Trophoblast cell (in vitro differentiated cells and primary cell): ENCODE data around the gene GRK2. TPM values are rescaled to one million over a fixed set of nuclear protein-coding genes. Genes with fewer than 3 reads are reported as not detected.
A peak's percentile ranks its signal among the peaks of the same experiment; 100 is the strongest.

Source experiments
- DNase-seq, 2 donors: peaks; one replicate each; pipeline ENCODE4 v3.0.0-alpha.2; 2016
- H2AFZ ChIP-seq: 2 replicates; pipeline ENCODE4 v1.6.1; 2013; ENCODE audit warnings: low read length, moderate library complexity, mild to moderate bottlenecking; ENCODE audit not compliant: insufficient read depth, poor library complexity
- H2AK5ac ChIP-seq: 2 replicates; pipeline ENCODE4 v1.6.1; 2013; ENCODE audit warnings: mild to moderate bottlenecking, low read length
- H2BK120ac ChIP-seq: 2 replicates; pipeline ENCODE4 v1.6.1; 2013; ENCODE audit warnings: low read length, mild to moderate bottlenecking, moderate library complexity; ENCODE audit not compliant: insufficient read depth, poor library complexity
- H2BK12ac ChIP-seq: 2 replicates; pipeline ENCODE4 v1.6.1; 2013; ENCODE audit warnings: mild to moderate bottlenecking, low read length, moderate library complexity
- H2BK5ac ChIP-seq: 2 replicates; pipeline ENCODE4 v1.6.1; 2013; ENCODE audit warnings: low read length, low read depth, moderate library complexity, mild to moderate bottlenecking; ENCODE audit not compliant: poor library complexity
- H3K14ac ChIP-seq: 2 replicates; pipeline ENCODE4 v1.6.1; 2013; ENCODE audit warnings: mild to moderate bottlenecking, low read length
- H3K18ac ChIP-seq: 2 replicates; pipeline ENCODE4 v1.6.1; 2013; ENCODE audit warnings: mild to moderate bottlenecking, low read length
- H3K23ac ChIP-seq: 2 replicates; pipeline ENCODE4 v1.6.1; 2013; ENCODE audit warnings: low read length
- H3K27ac ChIP-seq: 2 replicates; pipeline ENCODE4 v1.5.1; 2013; ENCODE audit warnings: low read depth, mild to moderate bottlenecking, inconsistent platforms, low read length, moderate library complexity
- H3K27me3 ChIP-seq: 2 replicates; pipeline ENCODE4 v1.6.1; 2013; ENCODE audit warnings: inconsistent platforms, mild to moderate bottlenecking, low read length, moderate library complexity; ENCODE audit not compliant: insufficient read depth
- H3K36me3 ChIP-seq, 2 experiments: 1 replicate in 1 of 2; 2 replicates in 1 of 2; pipeline ENCODE4 v1.6.1; 2013; ENCODE audit warnings: low read length in 2 of 2, mild to moderate bottlenecking in 2 of 2, moderate library complexity in 1 of 2; ENCODE audit not compliant: insufficient read depth in 2 of 2, control insufficient read depth in 1 of 2
- H3K4ac ChIP-seq: 2 replicates; pipeline ENCODE4 v1.6.1; 2013; ENCODE audit warnings: low read depth, mild to moderate bottlenecking, low read length, moderate library complexity
- H3K4me1 ChIP-seq, 2 experiments: 1 replicate in 1 of 2; 2 replicates in 1 of 2; pipeline ENCODE4 v1.6.1; 2013; ENCODE audit warnings: low read length in 2 of 2, mild to moderate bottlenecking in 2 of 2, moderate library complexity in 1 of 2; ENCODE audit not compliant: insufficient read depth in 2 of 2, control insufficient read depth in 1 of 2
- H3K4me2 ChIP-seq: 2 replicates; pipeline ENCODE4 v1.6.1; 2013; ENCODE audit warnings: inconsistent platforms, mild to moderate bottlenecking, low read length, moderate library complexity
- H3K4me3 ChIP-seq: 2 replicates; pipeline ENCODE4 v1.5.1; 2013; ENCODE audit warnings: mild to moderate bottlenecking, low read depth, low read length, inconsistent platforms
- H3K79me1 ChIP-seq: one replicate; pipeline ENCODE4 v1.6.1; 2013; ENCODE audit warnings: low read length
- H3K79me2 ChIP-seq: 2 replicates; pipeline ENCODE4 v1.6.1; 2013; ENCODE audit warnings: low read length, mild to moderate bottlenecking; ENCODE audit not compliant: control insufficient read depth, insufficient read depth, poor library complexity
- H3K9ac ChIP-seq: 2 replicates; pipeline ENCODE4 v1.6.1; 2013; ENCODE audit warnings: mild to moderate bottlenecking, low read length
- H3K9me3 ChIP-seq: 2 replicates; pipeline ENCODE4 v1.6.1; 2013; ENCODE audit warnings: low read depth, mild to moderate bottlenecking, control low read depth, inconsistent platforms, low read length; ENCODE audit not compliant: insufficient read depth
- H4K12ac ChIP-seq: 2 replicates; pipeline ENCODE4 v1.6.1; 2013; ENCODE audit warnings: low read depth, mild to moderate bottlenecking, low read length, moderate library complexity
- H4K8ac ChIP-seq: 2 replicates; pipeline ENCODE4 v1.6.1; 2013; ENCODE audit warnings: low read depth, mild to moderate bottlenecking, low read length, moderate library complexity
- H4K91ac ChIP-seq: one replicate; pipeline ENCODE4 v1.6.1; 2013; ENCODE audit warnings: low read depth, mild to moderate bottlenecking, low read length, moderate library complexity
- WGBS: extraction: QIAGEN DNeasy Blood & Tissue Kit; methylation state at CpG from one replicate; pipeline ENCODE4 v1.1.7; 2013; ENCODE audit warnings: missing lambda C conversion rate; ENCODE audit not compliant: insufficient read length, insufficient coverage; ENCODE audit errors: extremely low coverage; 5-methylcytosine and 5-hydroxymethylcytosine counted together
- polyA plus RNA-seq: library from polyadenylated mRNA; stranded (reverse); fragments of 200-250 nt; gene quantifications from 2 replicates; pipeline ENCODE4 v1.2.3, GENCODE V29; 2013

Gene GRK2
- 22.3 and 22.9 TPM in 2 replicates for polyA plus RNA-seq

DNA sequence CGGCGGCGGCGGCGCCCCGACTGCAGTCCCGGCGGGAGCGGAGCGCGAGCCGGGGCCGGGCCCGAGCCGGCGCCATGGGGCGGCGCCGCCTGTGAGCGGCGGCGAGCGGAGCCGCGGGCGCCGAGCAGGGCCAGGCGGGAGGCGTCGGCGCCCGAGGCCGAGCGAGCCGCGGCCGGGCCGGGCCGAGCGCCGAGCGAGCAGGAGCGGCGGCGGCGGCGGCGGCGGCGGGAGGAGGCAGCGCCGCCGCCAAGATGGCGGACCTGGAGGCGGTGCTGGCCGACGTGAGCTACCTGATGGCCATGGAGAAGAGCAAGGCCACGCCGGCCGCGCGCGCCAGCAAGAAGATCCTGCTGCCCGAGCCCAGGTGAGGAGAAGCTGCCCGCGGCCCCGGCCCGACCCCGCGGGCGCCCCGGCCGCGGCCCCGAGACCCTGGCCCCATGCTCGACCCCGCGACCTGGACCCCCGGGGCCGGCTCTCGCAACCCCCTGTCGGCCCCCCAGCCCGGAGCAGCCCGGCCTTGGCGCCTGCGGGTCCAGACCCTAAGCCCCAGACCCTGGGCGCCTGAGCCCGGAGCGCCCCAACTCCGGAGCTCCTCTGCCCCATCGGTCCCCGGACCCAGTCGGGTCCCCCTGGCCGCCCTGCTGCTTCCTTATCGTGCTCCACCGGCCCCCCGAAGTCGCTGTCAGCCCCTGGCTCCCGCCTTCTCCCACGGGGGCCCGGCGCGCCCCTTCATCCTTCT, at the start of gene GRK2:
Gene GRK2 (plus strand): TSS at position 25 of the 739 bp plus-strand sequence. CDS start 227 bp downstream, at position 252.
- H3K79me1 ChIP-seq, result peaks cover 7% of the 10 kb centered on the region
- no peak within 1 kb of the TSS for H3K23ac ChIP-seq
- peak within 1 kb of the TSS; percentile 84 for H3K4me3 ChIP-seq
- peak within 1 kb of the TSS; percentile 14 for H2BK12ac ChIP-seq
- H3K18ac ChIP-seq, result peak within 1 kb of the TSS; percentile 50
- H3K4me1 ChIP-seq, result peaks cover 29 to 38% of the 10 kb centered on the region in 2 experiments
- H3K27ac ChIP-seq, result no peak within 1 kb of the TSS
- peak within 1 kb of the TSS; percentile 61 for H4K8ac ChIP-seq
- H3K79me2 ChIP-seq, result peaks cover 11% of the 10 kb centered on the region
- peak within 1 kb of the TSS; percentile 73 for H3K14ac ChIP-seq
- H3K4me2 ChIP-seq, result peak within 1 kb of the TSS; percentile 92
- H2AK5ac ChIP-seq, result peak within 1 kb of the TSS; percentile 61
- peak within 1 kb of the TSS; percentile 15 for H2BK5ac ChIP-seq
- peak within 1 kb of the TSS; percentile 75 for H3K9ac ChIP-seq
- no peak within 1 kb of the TSS for H2AFZ ChIP-seq
- peak within 1 kb of the TSS; percentile 82 for H3K4ac ChIP-seq
- H2BK120ac ChIP-seq, result peak within 1 kb of the TSS; percentile 19
- peaks cover 10 to 11% of the 10 kb centered on the region in 2 experiments for H3K36me3 ChIP-seq
- DNase-seq, result peak; percentile 39 to 62
- no peaks in the 10 kb centered on the region for H3K27me3 ChIP-seq
- no CpG with 5 or more reads among the region's 103 CpGs for WGBS
- H4K12ac ChIP-seq, result peak within 1 kb of the TSS; percentile 63
- H3K9me3 ChIP-seq, result no peaks in the 10 kb centered on the region
- H4K91ac ChIP-seq, result peak within 1 kb of the TSS; percentile 82

DNA sequence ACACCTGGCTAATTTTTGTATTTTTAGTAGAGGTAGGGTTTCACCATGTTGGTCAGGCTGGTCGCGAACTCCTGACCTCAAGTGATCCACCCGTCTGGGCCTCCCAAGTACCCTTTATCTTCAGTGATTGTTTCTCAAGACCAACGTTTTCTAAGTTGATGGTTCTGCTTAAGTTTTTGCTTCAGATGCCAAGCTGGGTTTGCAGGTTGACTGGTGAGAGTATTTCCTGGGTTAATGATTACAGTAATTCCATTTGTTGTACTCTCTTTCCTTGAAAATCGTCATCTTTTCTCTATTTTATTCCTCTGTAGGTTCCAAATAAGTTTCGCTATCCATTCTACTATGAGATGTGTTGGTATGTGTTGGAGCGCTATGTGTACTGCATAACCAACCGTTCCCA, 38.5 kb upstream of the GRK2 start:
- Histone ChIP-seq H4K91ac (no peak overlapping the region), H3K27ac (no peak overlapping the region), H2BK12ac (no peak overlapping the region), H3K4ac (no peak overlapping the region), H2AFZ (no peak overlapping the region), H3K36me3 (peaks cover 38 to 41% of the 10 kb centered on the region in 2 experiments), H3K4me1 (no peaks in the 10 kb centered on the region), H3K14ac (no peak overlapping the region), H3K79me1 (no peaks in the 10 kb centered on the region), H2BK5ac (no peak overlapping the region), H3K18ac (no peak overlapping the region), H3K23ac (no peak overlapping the region), H3K9ac (no peak overlapping the region), H3K9me3 (no peaks in the 10 kb centered on the region), H3K79me2 (no peaks in the 10 kb centered on the region), H3K4me3 (no peak overlapping the region), H3K4me2 (no peak overlapping the region), H4K8ac (no peak overlapping the region), H2BK120ac (no peak overlapping the region), H3K27me3 (no peaks in the 10 kb centered on the region), H4K12ac (no peak overlapping the region), H2AK5ac (no peak overlapping the region)
- no peak for DNase-seq
- no CpG with 5 or more reads among the region's 8 CpGs for WGBS

DNA sequence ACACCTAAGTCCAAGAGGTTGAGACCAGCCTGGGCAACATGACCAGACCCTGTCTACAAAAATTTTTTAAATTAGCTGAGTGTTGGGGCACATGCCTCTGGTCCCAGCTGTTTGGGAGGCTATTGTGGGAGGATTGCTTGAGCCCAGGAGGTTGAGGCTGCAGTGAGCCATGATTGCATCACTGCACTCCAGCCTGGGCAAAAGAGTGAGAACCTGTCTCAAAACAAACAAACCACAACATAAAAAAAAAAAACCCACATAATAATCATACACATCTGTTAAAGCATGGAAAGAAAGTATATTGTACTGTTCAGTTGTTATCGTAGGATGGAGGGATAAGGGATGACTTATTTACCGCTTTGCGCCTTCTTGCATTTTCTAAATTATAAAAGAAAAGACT, 35.9 kb upstream of the GRK2 start:
- no peak overlapping the region for H2AK5ac ChIP-seq
- no peak overlapping the region for H4K12ac ChIP-seq
- H4K91ac ChIP-seq, result no peak overlapping the region
- H3K23ac ChIP-seq, result no peak overlapping the region
- peaks cover 33 to 36% of the 10 kb centered on the region in 2 experiments for H3K36me3 ChIP-seq
- H3K4me1 ChIP-seq, result no peaks in the 10 kb centered on the region
- no peak overlapping the region for H3K27ac ChIP-seq
- H2BK120ac ChIP-seq, result no peak overlapping the region
- no peaks in the 10 kb centered on the region for H3K79me2 ChIP-seq
- H3K9ac ChIP-seq, result no peak overlapping the region
- H3K4me2 ChIP-seq, result no peak overlapping the region
- no peak overlapping the region for H3K18ac ChIP-seq
- H2BK5ac ChIP-seq, result no peak overlapping the region
- DNase-seq, result no peak
- no peak overlapping the region for H2AFZ ChIP-seq
- H3K9me3 ChIP-seq, result no peaks in the 10 kb centered on the region
- H3K4ac ChIP-seq, result no peak overlapping the region
- no peaks in the 10 kb centered on the region for H3K79me1 ChIP-seq
- no peak overlapping the region for H2BK12ac ChIP-seq
- no peak overlapping the region for H4K8ac ChIP-seq
- no CpG with 5 or more reads among the region's 3 CpGs for WGBS
- no peak overlapping the region for H3K14ac ChIP-seq
- no peak overlapping the region for H3K4me3 ChIP-seq
- no peaks in the 10 kb centered on the region for H3K27me3 ChIP-seq

DNA sequence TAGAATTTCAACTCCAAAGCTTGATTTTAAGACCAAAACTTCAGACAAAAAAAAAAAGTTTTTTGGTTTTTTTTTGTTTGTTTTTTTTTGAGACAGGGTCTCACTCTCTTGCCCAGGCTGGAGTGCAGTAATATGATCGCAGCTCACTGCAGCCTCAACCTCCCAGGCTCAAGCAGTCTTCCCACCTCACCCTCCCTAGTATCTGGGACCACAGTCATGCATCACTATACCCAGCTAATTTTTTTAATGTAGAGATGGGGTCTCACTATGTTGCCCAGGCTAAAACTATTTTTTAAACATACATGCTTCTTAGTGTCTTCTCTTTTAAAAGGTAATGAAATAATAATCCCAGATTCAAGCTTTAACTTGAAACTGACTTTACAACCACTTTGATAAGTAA, 35.4 kb upstream of the GRK2 start:
- Histone ChIP-seq H3K9me3 (no peaks in the 10 kb centered on the region), H3K79me2 (no peaks in the 10 kb centered on the region), H4K91ac (no peak overlapping the region), H3K4me3 (no peak overlapping the region), H3K36me3 (peaks cover 31 to 33% of the 10 kb centered on the region in 2 experiments), H2AK5ac (no peak overlapping the region), H3K27ac (no peak overlapping the region), H2AFZ (no peak overlapping the region), H3K79me1 (no peaks in the 10 kb centered on the region), H3K23ac (no peak overlapping the region), H2BK12ac (no peak overlapping the region), H3K9ac (no peak overlapping the region), H3K14ac (no peak overlapping the region), H2BK5ac (no peak overlapping the region), H3K18ac (no peak overlapping the region), H3K4ac (no peak overlapping the region), H3K27me3 (no peaks in the 10 kb centered on the region), H4K12ac (no peak overlapping the region), H2BK120ac (no peak overlapping the region), H3K4me1 (no peaks in the 10 kb centered on the region), H3K4me2 (no peak overlapping the region), H4K8ac (no peak overlapping the region)
- DNase-seq, result no peak
- WGBS, result no CpG with 5 or more reads among the region's 1 CpG
